K562 (cell line): ENCODE data around the gene ECT2. TPM values are rescaled to one million over a fixed set of nuclear protein-coding genes. Genes with fewer than 3 reads are reported as not detected.

Experiments used
- ATAC-seq: fragments of 200-7000 bp; cut with Tn5 transposase; 3 replicates; pipeline ENCODE4 v1.9.1; 2020; ENCODE audit warnings: moderate library complexity
- BruUV-seq: library from RNA; stranded (reverse); fragments of 400-500 nt; replicated peaks from 2 replicates; lab custom pipeline; 2021; lab: Mats Ljungman, UMichigan
- CTCF ChIA-PET: fragments of 300-600 bp; formaldehyde crosslinking; extraction: SDS; loops from one replicate; lab custom pipeline; 2021; ENCODE audit warnings: low intra/inter-chr PET ratio; lab: Yijun Ruan, JAX
- POLR2A ChIA-PET: fragments of 300-600, 350-650 bp; sonication (Branson Sonifier 250); formaldehyde crosslinking; extraction: SDS; loops from one replicate; lab custom pipeline; 2021; ENCODE audit warnings: antibody characterized with exemption, inconsistent platforms; lab: Yijun Ruan, JAX
- DNase-seq, 4 experiments: peaks; one replicate each; pipeline versions ENCODE4 v3.0.0 to v3.0.0-alpha.2; 2011 to 2018; ENCODE audit warnings: low spot score in 3 of 4, mixed read lengths in 3 of 4; ENCODE audit errors: extremely low read depth in 1 of 4
- FAIRE-seq: peaks from 2 replicates; lab custom pipeline; 2011; peaks lifted over from hg19 to GRCh38; lab: Jason Lieb, UNC
- H2AFZ ChIP-seq: 2 replicates; pipeline ENCODE4 v1.6.0; 2011; ENCODE audit warnings: low read depth, low read length, control low read depth, inconsistent platforms
- H3K27ac ChIP-seq: fragments of 200-600 bp; 3 replicates; pipeline ENCODE4 v1.8.0; 2011; ENCODE audit warnings: low read depth, mild to moderate bottlenecking, control low read depth, inconsistent platforms, low read length, moderate library complexity, mixed read lengths; ENCODE audit errors: extremely low read depth
- H3K27me3 ChIP-seq, 2 experiments: fragments of 300-600 bp in 1 of 2; 2 replicates in 1 of 2; 3 replicates in 1 of 2; pipeline versions ENCODE4 v1.6.0 to v1.8.0; 2011; ENCODE audit warnings: inconsistent platforms in 2 of 2, low read length in 2 of 2, mild to moderate bottlenecking in 1 of 2, mixed read lengths in 1 of 2, moderate library complexity in 1 of 2; ENCODE audit not compliant: control insufficient read depth in 2 of 2, insufficient read depth in 2 of 2
- H3K36me3 ChIP-seq: fragments of 300-600 bp; 3 replicates; pipeline ENCODE4 v1.8.0; 2011; ENCODE audit warnings: mild to moderate bottlenecking, low read length, inconsistent platforms; ENCODE audit not compliant: control insufficient read depth, insufficient read depth
- H3K4me1 ChIP-seq, 2 experiments: fragments of 200-600 bp in 1 of 2; replicated peaks in 1 of 2; 2 replicates in 1 of 2; 3 replicates in 1 of 2; pipeline versions ENCODE4 v1.5.1 to v1.8.0; 2011; ENCODE audit warnings: inconsistent platforms in 2 of 2, low read length in 2 of 2, mild to moderate bottlenecking in 1 of 2, mixed read lengths in 1 of 2, moderate library complexity in 1 of 2; ENCODE audit not compliant: control insufficient read depth in 2 of 2, insufficient read depth in 2 of 2
- H3K4me2 ChIP-seq: 2 replicates; pipeline ENCODE4 v1.6.1; 2011; ENCODE audit warnings: low read length, control low read depth, inconsistent platforms, mixed read lengths; ENCODE audit not compliant: insufficient read depth
- H3K4me3 ChIP-seq: fragments of 200-600 bp; sonication (generic), shearing (Covaris generic); 2 replicates; pipeline ENCODE4 v1.5.1; 2016; ENCODE audit warnings: control low read depth, inconsistent platforms
- H3K79me2 ChIP-seq: fragments of 200-600 bp; 3 replicates; pipeline ENCODE4 v1.8.0; 2011; ENCODE audit warnings: low read length, inconsistent platforms; ENCODE audit not compliant: control insufficient read depth, insufficient read depth
- H3K9ac ChIP-seq, 2 experiments: 2 replicates each; pipeline versions ENCODE4 v1.6.0 to v1.6.1; 2011; ENCODE audit warnings: low read depth in 2 of 2, low read length in 2 of 2, control low read depth in 1 of 2, inconsistent platforms in 1 of 2, mild to moderate bottlenecking in 1 of 2, mixed read lengths in 1 of 2; ENCODE audit not compliant: insufficient read depth in 1 of 2
- H3K9me1 ChIP-seq: one replicate; pipeline ENCODE4 v1.6.0; 2011; ENCODE audit warnings: inconsistent platforms, mild to moderate bottlenecking, low read length, moderate library complexity; ENCODE audit not compliant: control insufficient read depth, insufficient read depth
- H3K9me3 ChIP-seq: replicated peaks from 2 replicates; pipeline ENCODE4 v1.5.1; 2011; ENCODE audit warnings: low read depth, low read length, inconsistent platforms; ENCODE audit not compliant: control insufficient read depth, insufficient read depth
- H4K20me1 ChIP-seq: replicated peaks from 2 replicates; pipeline ENCODE4 v1.6.1; 2011; ENCODE audit warnings: low read length, inconsistent platforms, mixed read lengths; ENCODE audit not compliant: control insufficient read depth, insufficient read depth
- EZH2 ChIP-seq: IDR thresholded peaks from 2 replicates; pipeline ENCODE4 v1.6.1; 2012; ENCODE audit warnings: low read depth, mild to moderate bottlenecking, inconsistent platforms, low read length, borderline replicate concordance
- FIP1L1 ChIP-seq: fragments of 200-400 bp; formaldehyde crosslinking; IDR thresholded peaks from 2 replicates; pipeline ENCODE4 v1.6.1; 2018; ENCODE audit warnings: mild to moderate bottlenecking, low read depth, low read length; ENCODE audit not compliant: poor library complexity, severe bottlenecking
- HDAC1 ChIP-seq, 2 experiments: fragments of 450-650 bp; IDR thresholded peaks; 2 replicates each; pipeline ENCODE4 v1.6.1; 2016 to 2017; ENCODE audit warnings: inconsistent platforms in 1 of 2, mild to moderate bottlenecking in 1 of 2, moderate library complexity in 1 of 2
- MBD1 ChIP-seq: fragments of 250-450 bp; sonication (Bioruptor Pico); IDR thresholded peaks from 2 replicates; pipeline ENCODE4 v1.8.0; 2022; ENCODE audit warnings: inconsistent platforms
- MIER1 ChIP-seq: fragments of 450-650 bp; IDR thresholded peaks from 2 replicates; pipeline ENCODE4 v1.6.1; 2016; ENCODE audit warnings: antibody characterized with exemption, mild to moderate bottlenecking, low read depth
- PML ChIP-seq: IDR thresholded peaks from 2 replicates; pipeline ENCODE4 v1.6.1; 2012; ENCODE audit warnings: low read length, inconsistent platforms
- ZNF124 ChIP-seq: sonication (generic); formaldehyde crosslinking; IDR thresholded peaks from 2 replicates; pipeline ENCODE4 v1.8.1; 2022; ENCODE audit warnings: missing genetic modification reagents
- WGBS: fragments of 100-300 bp; shearing (Covaris generic); methylation state at CpG from one replicate; pipeline ENCODE4 v1.1.6; 2016; ENCODE audit warnings: low coverage, mixed read lengths; ENCODE audit not compliant: insufficient coverage; ENCODE audit errors: missing lambda C conversion rate; 5-methylcytosine and 5-hydroxymethylcytosine counted together
- in situ Hi-C: fragments of 300-500 bp; cut with MboI; formaldehyde crosslinking; loops from 4 replicates; pipeline ENCODE4 v1.15.0; 2018; ENCODE audit warnings: inconsistent platforms, mixed read lengths
- intact Hi-C: fragments of 100-400 bp; cut with micrococcal nuclease; formaldehyde crosslinking; loops from 2 replicates; pipeline ENCODE4 v1.14.2; 2022
- polyA plus RNA-seq, 8 experiments: library from polyadenylated mRNA; depleted of rRNA in 4 of 8; stranded (reverse) in 5 of 8; unstranded in 3 of 8; fragments of >200 nt; fragmentation: Nextera tagmentation in 2 of 8; fragmentation: Illumina TruSeq in 1 of 8; extraction: Ambion mirVana in 2 of 8; extraction: Trizol in 1 of 8; gene quantifications; 2 replicates each; pipeline versions ENCODE4 v1.2.1 to v1.2.3, GENCODE V29; 2011 to 2014; ENCODE audit warnings: inconsistent platforms in 1 of 8, missing spikeins in 1 of 8
- total RNA-seq, 7 experiments: library from RNA; depleted of rRNA in 6 of 7; stranded (reverse); fragments of >200 nt in 6 of 7; fragmentation: Illumina TruSeq in 2 of 7; extraction: Trizol in 2 of 7; gene quantifications; 2 replicates each; pipeline versions ENCODE4 v1.2.1 to v1.2.3, GENCODE V29; 2011 to 2021; ENCODE audit warnings: low replicate concordance in 1 of 7
- TF ChIP-seq, protein P1 (sequence below), 2 experiments: fragments of 250-450 bp in 1 of 2; fragments of 450-650 bp in 1 of 2; sonication (Bioruptor Pico) in 1 of 2; IDR thresholded peaks; 2 replicates each; pipeline versions ENCODE4 v1.6.1 to v1.8.0; 2016 to 2021; ENCODE audit warnings: mild to moderate bottlenecking in 2 of 2, moderate library complexity in 2 of 2, missing compliant biosample characterization in 1 of 2, missing genetic modification characterization in 1 of 2
- TF ChIP-seq, protein P2 (sequence below), 2 experiments: fragments of 200-800 bp in 1 of 2; sonication (Bioruptor generic) in 1 of 2; sonication (generic) in 1 of 2; formaldehyde crosslinking in 1 of 2; IDR thresholded peaks in 1 of 2; conservative IDR thresholded peaks in 1 of 2; 2 replicates each; pipeline versions ENCODE4 v1.5.0 to v1.6.1; 2016 to 2020; ENCODE audit warnings: missing compliant biosample characterization in 1 of 2, missing genetic modification characterization in 1 of 2, missing genetic modification reagents in 1 of 2

ECT2 gene
- total and polyA plus RNA-seq, 9 of the 15 experiments (the other 6 are each of a cell fraction or from before 2014, with no cell fraction given), result 19.0 to 53.0 (median 36.5) TPM

DNA sequence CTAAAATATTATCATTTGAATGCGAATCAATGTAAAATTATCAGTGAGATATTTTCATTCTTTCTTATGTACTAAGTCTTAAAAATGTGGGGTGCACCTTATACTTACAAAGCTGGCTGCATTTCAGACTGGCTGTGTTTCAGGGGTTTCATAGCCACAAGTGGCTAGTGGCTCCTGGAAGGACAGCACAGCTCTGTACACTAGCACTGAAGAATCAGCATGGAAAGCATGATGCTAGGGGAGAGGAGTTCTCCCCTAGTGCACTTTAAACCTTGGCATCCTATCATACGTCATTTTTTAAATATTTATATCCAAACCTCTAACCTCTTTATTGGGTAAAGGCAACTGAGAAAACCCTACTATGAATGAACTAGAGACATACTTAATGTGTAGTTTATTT is 66.4 kb downstream of the ECT2 start:
- H3K4me1 ChIP-seq, result no peaks in the 10 kb centered on the region
- ATAC-seq (no peak), DNase-seq (no peak), FAIRE-seq (no peak)
- ChIA-PET CTCF (no interaction called here), POLR2A (no interaction called here)
- H3K27ac ChIP-seq, result no peak overlapping the region
- H4K20me1 ChIP-seq, result no peaks in the 10 kb centered on the region
- no peak overlapping the region for H3K9ac ChIP-seq
- no peaks in the 10 kb centered on the region for H3K9me3 ChIP-seq
- no peak overlapping the region for H2AFZ ChIP-seq
- intact Hi-C loops, result no loop called here
- BruUV-seq, result no TSS peak
- H3K4me3 ChIP-seq, result no peak overlapping the region
- no peaks in the 10 kb centered on the region for H3K27me3 ChIP-seq
- H3K4me2 ChIP-seq, result no peak overlapping the region
- WGBS, result 94% methylated on average over 2 of the region's 2 CpGs
- no peaks in the 10 kb centered on the region for H3K9me1 ChIP-seq
- H3K79me2 ChIP-seq, result no peaks in the 10 kb centered on the region
- in situ Hi-C loops, result no loop called here
- peaks cover 48% of the 10 kb centered on the region for H3K36me3 ChIP-seq
- no peak for TF ChIP-seq EZH2
- TF ChIP-seq MBD1 (CRISPR knock-in tag), result no peak
- no peak for TF ChIP-seq HDAC1 (IDR thresholded peaks at IDR 0.05)
- TF ChIP-seq FIP1L1, result no peak
- no peak for TF ChIP-seq PML
- no peak for TF ChIP-seq MIER1
- TF ChIP-seq ZNF124 (CRISPR knock-in tag), result no peak
- TF ChIP-seq, protein P1, sequence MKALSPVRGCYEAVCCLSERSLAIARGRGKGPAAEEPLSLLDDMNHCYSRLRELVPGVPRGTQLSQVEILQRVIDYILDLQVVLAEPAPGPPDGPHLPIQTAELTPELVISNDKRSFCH (CRISPR knock-in tag; IDR thresholded peaks at IDR 0.05), result no peak
- TF ChIP-seq, protein P1 (tag; IDR thresholded peaks at IDR 0.05), result no peak
- TF ChIP-seq, protein P2, sequence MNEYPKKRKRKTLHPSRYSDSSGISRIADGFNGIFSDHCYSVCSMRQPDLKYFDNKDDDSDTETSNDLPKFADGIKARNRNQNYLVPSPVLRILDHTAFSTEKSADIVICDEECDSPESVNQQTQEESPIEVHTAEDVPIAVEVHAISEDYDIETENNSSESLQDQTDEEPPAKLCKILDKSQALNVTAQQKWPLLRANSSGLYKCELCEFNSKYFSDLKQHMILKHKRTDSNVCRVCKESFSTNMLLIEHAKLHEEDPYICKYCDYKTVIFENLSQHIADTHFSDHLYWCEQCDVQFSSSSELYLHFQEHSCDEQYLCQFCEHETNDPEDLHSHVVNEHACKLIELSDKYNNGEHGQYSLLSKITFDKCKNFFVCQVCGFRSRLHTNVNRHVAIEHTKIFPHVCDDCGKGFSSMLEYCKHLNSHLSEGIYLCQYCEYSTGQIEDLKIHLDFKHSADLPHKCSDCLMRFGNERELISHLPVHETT (CRISPR knock-in tag; conservative IDR thresholded peaks at IDR 0.05 in 1 of 2, IDR thresholded peaks at IDR 0.05 in 1 of 2), result no peak
